T47D (cell line): ENCODE data around the gene PRDM2.

Experiments
- DNase-seq, 2 experiments: peaks; one replicate each; pipeline versions ENCODE4 v3.0.0 to v3.0.0-alpha.2; 2011 to 2012; ENCODE audit warnings: low read depth in 1 of 2, low spot score in 1 of 2
- JUND ChIP-seq: IDR thresholded peaks from 2 replicates; pipeline ENCODE4 v1.6.1; 2012; ENCODE audit warnings: low read depth
- in situ Hi-C: cut with HindIII; loops from 2 replicates; pipeline ENCODE4 v1.10.0; 2016; ENCODE audit warnings: low sequenced_read_pairs, low pct_unique_long_range_greater_than_20kb

PRDM2 gene

GRCh38 chr1:13752852-13753251 is 52.9 kb downstream of the PRDM2 start:
- no peak for TF ChIP-seq JUND
- no peak for DNase-seq
- in situ Hi-C loops = no loop called here

GRCh38 chr1:13753636-13754402 is 53.8 kb downstream of the PRDM2 start:
- no peak for TF ChIP-seq JUND
- in situ Hi-C loops = no loop called here
- no peak for DNase-seq

GRCh38 chr1:13754510-13755103 is 54.6 kb downstream of the PRDM2 start:
- no peak for TF ChIP-seq JUND
- DNase-seq = no peak
- in situ Hi-C loops = no loop called here

DNA sequence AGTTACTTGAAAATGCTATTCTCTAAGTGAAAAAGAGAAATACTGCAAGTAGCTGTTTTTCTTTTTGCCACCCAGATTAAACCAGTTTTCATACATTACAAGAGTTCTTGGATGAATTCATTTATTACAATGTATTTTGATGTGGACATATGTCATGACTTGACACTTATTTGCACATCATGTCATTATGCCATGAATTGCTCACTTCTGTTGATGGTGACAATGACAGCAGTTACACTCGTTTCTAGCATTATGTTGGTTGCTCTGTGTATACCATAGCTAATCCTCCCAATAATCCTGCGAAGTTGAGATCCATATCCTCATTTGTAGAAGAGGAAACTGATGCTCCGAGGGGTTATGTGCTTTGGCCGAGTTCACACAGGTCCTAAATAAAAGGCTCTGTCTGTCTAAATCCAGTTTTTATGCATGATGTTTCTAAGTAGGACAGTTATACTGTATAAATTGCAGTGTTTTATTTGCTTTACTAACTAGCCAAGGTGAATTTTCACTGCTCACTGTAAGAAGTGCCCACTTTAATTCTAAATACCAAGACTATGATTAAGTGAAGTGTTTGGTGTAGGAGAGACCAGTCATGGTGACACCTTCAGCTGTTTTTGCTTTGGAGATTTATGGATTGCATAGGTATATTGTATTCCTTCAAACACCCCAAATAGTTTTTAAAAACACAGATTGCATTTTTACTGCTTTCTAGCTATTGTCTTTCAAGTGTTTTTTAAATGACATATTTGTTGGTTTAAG is 56.7 kb downstream of the PRDM2 start:
- in situ Hi-C loops = no loop called here
- DNase-seq = no peak
- TF ChIP-seq JUND = no peak

DNA sequence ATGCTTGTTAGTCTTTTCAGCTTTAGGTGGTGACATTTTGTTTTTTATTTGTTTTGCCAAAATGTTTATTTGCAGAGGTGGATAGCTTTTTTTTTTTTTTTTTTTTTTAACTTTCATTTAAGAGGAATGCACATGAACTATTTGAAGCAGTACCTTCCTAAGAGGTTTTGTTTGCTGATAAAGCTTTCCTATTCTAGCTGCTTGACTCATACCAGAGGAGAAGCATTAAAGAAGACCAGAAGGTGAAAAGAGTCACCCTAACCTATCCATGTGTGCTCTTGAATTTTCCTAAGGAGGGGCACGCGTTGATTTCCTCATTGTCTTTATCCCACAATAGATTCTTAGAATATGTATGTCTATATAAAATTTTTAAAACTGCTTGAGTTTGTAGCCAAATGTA is 57.7 kb downstream of the PRDM2 start:
- no peak for DNase-seq
- no peak for TF ChIP-seq JUND
- in situ Hi-C loops = no loop called here

DNA sequence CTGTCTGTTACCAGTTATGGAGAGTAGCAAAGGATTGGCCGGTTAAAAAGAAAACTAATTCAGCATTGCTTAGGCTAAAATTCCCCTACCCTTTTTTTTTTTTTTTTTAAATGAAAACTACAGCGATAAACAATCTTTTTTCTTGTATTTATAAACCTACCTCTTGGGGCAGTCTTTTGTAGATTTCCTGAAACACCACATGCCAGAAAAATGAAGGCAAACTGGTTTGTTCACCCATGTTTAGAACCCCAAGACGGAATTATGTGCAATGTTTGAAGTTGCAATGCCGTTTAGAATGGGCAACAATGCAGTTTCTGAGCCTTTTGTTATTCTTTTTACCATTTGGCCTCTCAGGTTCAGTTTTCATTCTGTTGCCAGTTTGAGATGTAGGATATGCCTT is 59.1 kb downstream of the PRDM2 start:
- peak in 1 of 2 experiments; percentile 91 for DNase-seq
- peak; percentile 82 for TF ChIP-seq JUND
- in situ Hi-C loops = no loop called here

GRCh38 chr1:13760340-13760739 is 60.4 kb downstream of the PRDM2 start:
- no peak for TF ChIP-seq JUND
- in situ Hi-C loops = no loop called here
- no peak for DNase-seq

DNA sequence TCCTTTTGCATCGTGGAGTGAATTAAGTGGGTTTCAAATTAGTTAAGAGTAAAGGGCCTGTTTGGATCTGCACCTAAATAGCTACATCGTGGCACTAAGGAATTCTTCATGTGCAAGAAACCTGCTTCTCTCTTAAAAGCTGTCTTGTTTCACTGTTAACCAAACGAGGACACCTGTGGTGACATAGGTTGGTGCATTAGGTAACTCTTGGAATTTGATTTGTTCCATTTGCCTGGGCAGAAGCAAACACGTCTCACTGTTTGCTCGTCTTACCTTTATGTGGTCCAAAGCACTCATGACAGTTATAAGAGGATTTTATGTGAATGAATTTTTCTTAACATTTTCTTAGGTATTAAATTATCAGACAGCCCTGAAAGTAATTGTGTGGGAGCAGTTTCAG is 60.9 kb downstream of the PRDM2 start:
- in situ Hi-C loops = no loop called here
- DNase-seq = peak in 1 of 2 experiments; percentile 80
- no peak for TF ChIP-seq JUND

GRCh38 chr1:13761883-13762282 is 61.9 kb downstream of the PRDM2 start:
- TF ChIP-seq JUND = no peak
- DNase-seq = no peak
- in situ Hi-C loops = no loop called here

- in situ Hi-C loops = no loop called here
- no peak for TF ChIP-seq JUND
- no peak for DNase-seq
These were observed 62.7 kb downstream of the PRDM2 start for GRCh38 chr1:13762642-13763041.

- no peak for TF ChIP-seq JUND
- in situ Hi-C loops = no loop called here
- DNase-seq = no peak
These were observed 63.2 kb downstream of the PRDM2 start for GRCh38 chr1:13763222-13763621.

GRCh38 chr1:13763991-13764390 is 64.0 kb downstream of the PRDM2 start:
- TF ChIP-seq JUND = no peak
- in situ Hi-C loops = no loop called here
- DNase-seq = no peak
